Glomerular visceral epithelial cell (primary cell): ENCODE results near the gene KCNK16.

Experiments
- DNase-seq: peaks from one replicate; pipeline ENCODE4 v3.0.0-alpha.2; 2016; ENCODE audit errors: extremely low spot score

KCNK16 gene

DNA sequence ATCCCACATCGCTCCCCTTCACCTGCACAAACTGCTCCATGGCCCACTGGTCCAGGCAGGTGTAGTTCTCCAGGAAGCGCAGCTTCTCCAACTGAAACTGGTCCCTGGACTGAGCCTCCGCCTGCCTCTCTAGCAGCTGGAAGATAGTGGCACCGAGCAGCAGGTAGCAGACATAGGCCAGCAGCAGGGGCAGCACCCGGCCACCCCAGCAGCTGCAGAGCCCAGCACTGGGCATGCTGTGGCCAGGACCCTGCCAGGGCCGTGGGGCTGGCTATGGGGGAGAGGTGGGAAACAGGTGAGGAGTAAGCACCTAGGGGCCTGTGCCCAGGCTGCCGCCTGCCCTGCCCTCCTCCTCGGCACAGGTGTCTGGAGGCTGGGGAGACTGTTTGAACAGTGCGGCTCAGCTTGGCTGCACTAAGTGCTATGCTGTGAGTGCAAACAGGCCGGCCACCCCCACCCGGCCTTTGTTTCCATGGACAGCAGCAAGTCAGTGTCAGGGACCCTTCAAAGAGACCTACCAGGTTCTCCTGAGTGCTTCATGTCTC is at the start of gene KCNK16:
KCNK16 (minus strand) TSS at position 397 of the 545 bp plus-strand sequence; CDS start at position 235, 162 bp downstream.
- no peak for DNase-seq

DNA sequence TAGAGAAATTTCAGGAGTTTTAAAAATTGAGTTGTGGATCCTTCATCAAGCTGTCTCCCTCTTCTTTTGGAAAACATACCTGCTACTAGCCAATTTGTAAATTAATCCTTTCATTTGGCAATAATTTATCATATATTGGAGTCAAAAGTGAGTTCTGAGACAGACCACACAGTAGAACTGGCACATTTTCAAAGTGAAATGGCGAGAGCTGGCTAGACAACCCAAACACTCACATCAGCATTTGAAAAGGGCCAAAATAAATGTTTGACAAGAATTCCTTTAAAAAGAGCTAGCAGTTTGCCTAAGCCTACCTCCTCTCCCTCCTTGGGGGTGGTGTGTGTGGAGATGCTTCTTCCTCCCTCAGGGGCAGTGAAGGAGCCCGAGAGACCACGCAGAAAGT is 47.9 kb upstream of the KCNK16 start:
- no peak for DNase-seq

- no peak for DNase-seq
Observed at GRCh38 chr6:39369987-39370386, 47.5 kb upstream of the KCNK16 start.

- DNase-seq: no peak
Observed at GRCh38 chr6:39367700-39368099, 45.2 kb upstream of the KCNK16 start.

DNA sequence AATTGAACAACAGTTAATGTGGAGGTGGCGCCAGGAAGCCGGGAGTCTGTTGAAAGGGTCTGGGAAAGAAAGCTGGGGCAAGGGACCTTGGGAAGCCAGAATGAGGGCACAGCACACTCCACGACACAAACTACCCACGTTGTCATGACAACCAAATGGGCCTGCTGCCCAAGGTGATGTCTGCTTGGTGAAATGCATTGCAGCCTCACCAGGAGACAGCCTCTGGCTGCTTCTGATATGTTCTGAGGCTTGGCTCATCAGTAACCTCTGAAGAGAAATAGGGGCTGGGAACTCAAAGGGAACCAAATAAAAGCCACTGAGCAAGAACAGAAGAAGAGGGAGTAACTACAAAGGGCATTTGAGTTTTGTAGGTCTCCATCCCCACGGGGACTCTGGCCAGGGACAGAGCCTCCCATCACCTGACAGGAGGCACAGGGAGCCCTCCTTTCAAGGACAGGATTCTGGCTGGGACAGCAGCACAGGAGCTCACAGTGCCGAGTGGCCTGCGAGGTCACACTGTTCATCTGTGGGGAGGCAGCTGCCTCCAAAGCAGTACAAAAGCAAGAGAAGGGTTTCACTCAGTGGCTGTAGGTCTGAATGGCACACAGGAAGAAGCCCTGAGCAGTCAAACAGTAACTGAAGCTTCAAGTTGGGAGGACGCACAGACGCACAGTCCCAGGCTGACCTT is 44.6 kb upstream of the KCNK16 start:
- DNase-seq: no peak

DNA sequence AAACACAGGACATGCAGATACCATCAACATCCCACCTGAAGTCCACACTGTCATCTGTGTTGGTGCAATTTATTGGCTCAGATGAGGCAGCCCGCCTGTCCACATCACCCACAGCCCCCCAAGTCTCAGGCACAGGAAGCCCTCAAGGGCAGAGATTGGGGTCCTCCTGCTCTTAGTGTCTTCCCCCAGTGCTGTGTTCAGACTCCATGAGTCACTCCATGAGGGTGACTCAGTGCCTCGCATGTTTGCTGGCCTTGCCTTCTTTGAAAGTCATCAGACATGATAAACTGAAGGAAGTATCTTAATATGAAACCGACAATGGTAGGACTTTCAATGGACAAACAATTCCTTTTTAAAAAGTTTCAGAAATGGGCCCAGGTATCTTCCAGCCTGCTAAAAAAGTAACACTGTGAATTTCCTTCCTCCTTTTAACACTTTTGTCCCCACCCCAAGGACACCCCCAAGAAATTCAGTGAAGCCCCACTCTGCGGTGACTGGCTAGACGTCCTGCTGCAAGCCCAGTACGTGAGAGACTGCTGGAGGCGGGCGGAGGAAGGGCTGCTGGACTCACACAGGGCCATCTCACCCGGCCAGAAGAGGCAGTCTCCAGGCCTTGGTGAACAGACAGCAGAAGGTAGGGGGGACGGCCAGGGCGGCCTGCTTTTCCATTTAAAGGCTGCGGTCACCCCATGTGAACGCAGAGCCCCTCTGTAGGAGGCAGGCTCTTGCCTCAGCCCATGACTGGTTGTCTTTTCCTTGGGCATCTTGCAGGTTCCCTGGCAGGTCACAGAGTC is 43.0 kb upstream of the KCNK16 start:
- DNase-seq: peak; percentile 18

DNA sequence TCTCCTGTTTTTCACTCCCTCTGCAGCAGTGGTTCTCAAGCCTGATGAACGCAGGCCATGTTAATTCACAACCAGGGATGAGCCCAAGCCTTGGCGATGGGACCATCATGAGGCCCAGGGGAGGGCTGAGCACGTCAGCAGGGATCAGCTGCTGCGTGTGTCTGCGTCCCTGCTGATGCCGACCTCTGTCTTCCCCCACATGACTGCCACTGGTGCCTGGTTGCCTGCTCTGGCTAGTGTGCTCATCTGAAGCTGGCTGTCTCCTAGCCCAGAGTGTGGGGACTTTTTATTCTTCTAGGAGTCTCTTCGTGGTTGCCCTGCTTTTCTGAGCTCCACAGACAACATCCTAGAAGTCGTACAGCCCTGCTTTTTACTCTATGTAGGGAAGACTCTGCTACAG is 40.8 kb upstream of the KCNK16 start:
- no peak for DNase-seq

- peak; percentile 2 for DNase-seq
Observed at GRCh38 chr6:39362487-39362865, 40.0 kb upstream of the KCNK16 start.

DNA sequence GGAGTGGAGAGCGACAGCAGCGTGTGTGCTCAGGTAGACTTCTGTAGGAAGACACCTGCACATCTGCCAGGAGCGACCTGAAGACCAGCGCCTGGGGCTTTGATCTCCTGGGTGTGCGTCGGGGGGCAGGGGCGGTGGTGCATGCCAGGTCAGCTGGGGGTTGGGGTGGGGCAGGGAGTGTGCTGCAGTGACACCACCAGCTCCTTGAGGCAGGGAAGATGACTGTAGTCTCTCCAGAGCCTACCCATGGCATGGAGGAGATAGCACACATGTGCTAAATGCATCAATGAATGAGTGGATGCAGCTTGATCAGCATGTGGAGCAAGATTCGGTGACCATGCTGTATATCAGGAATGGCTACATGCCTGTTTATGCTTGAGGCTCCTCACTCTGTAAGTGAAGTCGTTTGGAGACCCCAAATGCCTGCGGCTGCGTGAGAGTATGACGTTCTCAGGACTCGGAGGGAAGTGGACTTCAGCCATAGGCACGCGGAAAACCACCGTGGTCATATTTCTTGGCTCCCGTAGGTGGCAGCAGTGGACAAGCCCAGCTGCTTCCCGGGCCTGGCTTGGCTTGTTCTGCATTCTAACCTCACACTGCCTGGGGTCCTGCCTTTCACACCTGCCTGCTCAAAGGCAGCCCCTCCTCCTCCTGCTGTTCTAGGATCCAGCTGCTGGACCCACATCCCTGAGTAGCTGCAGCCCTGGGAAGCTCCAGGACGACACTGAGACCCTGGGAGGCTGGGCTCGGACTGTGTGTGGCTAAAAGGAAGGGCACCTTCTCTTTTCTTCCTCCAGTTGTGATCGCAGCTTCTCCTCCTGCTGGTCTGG is 39.4 kb upstream of the KCNK16 start:
- DNase-seq: peak; percentile 61

DNA sequence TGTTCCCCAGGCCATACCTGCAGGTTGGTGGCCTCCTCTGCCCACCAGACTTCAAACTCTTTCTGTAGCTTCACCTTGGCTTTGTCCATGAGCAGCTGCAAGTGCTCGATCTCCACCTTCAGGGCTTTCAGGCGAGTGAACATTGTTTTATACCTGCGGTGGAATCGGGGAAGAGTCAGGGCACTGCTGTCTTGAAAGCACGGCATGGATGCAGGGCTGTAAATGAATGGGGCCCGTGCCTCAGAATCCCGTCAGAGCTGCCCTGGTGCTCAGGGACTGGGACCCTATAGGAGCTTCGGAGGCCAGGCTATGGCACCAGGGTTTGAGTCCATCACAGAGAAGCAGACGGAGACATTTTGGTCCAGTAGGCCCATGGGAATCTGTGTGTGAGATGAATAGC is 37.9 kb upstream of the KCNK16 start:
- DNase-seq: no peak

DNA sequence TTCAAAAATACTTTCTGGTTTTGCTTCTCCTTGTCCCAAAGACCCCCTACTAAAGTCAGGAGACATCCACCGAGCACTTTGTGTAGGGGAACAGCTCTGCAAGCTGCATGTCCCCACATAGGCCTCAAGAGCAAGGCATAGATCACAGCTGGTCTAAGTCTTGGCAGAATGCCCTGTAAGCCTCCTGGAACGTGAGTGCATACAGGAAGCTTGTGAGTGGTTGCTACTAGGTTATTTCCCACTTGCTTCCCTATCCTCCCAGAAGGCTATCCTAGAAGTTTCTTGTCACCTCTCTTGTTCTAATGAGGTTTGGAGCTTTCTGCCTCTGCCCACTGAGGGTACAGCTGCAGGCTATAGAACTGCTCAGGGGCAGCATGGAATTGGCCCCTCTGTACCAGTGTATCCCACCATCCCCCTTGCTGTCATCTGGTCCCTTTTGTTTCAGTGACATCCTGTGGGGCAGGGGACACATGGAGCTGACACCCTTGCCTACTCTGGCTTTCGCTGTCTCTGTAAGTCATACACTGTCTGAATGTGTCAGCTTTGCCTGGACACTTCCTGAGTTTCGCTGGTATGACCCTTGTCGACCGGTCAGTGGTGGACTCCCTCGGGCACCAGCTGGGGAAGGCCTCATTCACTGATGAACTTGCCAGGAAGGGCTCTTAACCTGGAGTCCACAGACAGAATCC is 35.6 kb upstream of the KCNK16 start:
- peak; percentile 58 for DNase-seq

- DNase-seq: no peak
Observed at GRCh38 chr6:39353698-39354315, 31.3 kb upstream of the KCNK16 start.

DNA sequence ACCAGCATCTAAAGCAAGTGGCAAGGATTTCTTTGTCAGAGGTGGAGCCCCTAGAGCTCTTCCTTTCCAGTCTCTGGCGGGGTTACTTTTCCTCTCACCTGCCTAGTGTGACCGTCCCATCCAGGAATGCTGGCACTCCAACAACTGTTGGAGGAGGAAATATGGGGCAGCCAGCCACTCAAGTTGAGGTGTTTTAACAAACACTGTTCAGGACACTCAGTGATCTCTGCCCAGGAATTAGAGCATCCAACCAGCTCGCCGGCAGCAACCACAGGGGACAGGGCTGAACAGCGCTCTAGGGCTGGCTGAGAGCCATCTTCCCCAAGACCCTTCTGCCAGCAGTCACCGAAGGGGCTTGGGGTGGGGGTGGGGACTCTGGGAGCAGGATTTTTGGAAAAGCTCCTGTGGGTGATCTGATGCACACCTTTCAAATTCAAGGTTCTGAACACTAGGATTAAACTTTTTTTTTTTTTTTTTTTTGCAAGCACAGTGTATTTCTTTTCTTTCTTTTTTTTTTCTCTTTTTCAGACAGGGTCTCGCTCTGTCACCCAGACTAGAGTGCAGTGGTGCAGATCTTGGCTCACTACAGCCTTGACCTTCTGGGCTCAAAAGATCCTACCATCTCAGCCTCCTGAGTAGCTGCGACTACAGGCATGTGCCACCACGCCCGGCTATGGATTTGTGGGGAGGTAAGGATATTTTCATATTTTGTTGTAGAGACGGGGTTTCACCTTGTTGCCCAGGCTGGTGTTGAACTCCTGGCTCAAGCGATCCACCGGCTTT is 28.4 kb upstream of the KCNK16 start:
- DNase-seq: no peak

DNA sequence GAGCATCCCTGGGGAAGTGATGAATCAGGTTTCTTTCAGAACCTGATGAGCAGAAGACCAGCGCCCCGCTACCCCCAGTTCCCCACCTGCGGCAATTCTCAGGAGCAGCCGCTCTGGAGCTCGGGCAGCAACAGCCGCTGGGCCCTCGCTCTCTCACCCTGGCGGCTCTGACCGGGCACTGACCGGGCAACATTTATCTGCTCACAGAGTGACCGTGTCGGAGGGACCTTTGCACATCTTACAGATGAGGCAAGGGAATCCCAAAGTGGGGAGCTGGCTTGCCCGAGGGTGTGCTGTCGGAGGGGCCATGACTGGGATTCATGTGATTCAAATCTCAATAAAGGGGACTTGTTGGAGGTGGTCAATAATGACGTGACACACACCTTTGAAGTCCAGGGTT is 26.2 kb upstream of the KCNK16 start:
- no peak for DNase-seq

- peak; percentile 57 for DNase-seq
Observed at GRCh38 chr6:39347906-39348585, 25.5 kb upstream of the KCNK16 start.

DNA sequence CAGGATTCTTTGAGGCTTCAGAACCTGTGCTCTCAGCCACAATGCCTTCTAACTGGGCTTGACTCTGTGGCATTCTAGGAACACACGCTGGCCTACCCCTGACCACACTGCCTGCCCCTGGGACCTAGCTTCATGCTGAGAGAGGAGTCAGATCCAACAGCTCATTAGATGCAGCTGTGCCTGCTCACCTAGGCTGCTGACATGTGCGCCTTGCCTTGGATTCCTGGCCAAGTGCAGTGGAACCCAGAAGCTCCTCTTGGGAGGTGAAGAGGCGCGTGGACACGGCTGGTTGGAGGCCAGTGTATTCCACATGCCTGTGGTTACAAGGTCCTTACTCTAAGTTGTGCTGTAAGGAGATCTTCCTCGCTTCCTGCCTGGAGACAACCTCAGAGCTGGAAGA is 24.7 kb upstream of the KCNK16 start:
- DNase-seq: peak; percentile 61

GRCh38 chr6:39344821-39345280 is 22.3 kb upstream of the KCNK16 start:
- DNase-seq: no peak

- no peak for DNase-seq
Observed at GRCh38 chr6:39343396-39343870, 20.9 kb upstream of the KCNK16 start.

- DNase-seq: no peak
Observed at GRCh38 chr6:39342692-39343395, 20.3 kb upstream of the KCNK16 start.
